K562 (cell line): Measurements from ENCODE around the gene ATP6V0D1. TPM values are rescaled to one million over a fixed set of nuclear protein-coding genes. Genes with fewer than 3 reads are reported as not detected.
A peak's percentile ranks its signal among the peaks of the same experiment; 100 is the strongest.

Experiments used
- ATAC-seq: fragments of 200-7000 bp; cut with Tn5 transposase; 3 replicates; pipeline ENCODE4 v1.9.1; 2020; ENCODE audit warnings: moderate library complexity
- BruUV-seq: library from RNA; stranded (reverse); fragments of 400-500 nt; replicated peaks from 2 replicates; lab custom pipeline; 2021; lab: Mats Ljungman, UMichigan
- CTCF ChIA-PET: fragments of 300-600 bp; formaldehyde crosslinking; extraction: SDS; loops from one replicate; lab custom pipeline; 2021; ENCODE audit warnings: low intra/inter-chr PET ratio; lab: Yijun Ruan, JAX
- POLR2A ChIA-PET: fragments of 300-600, 350-650 bp; sonication (Branson Sonifier 250); formaldehyde crosslinking; extraction: SDS; loops from one replicate; lab custom pipeline; 2021; ENCODE audit warnings: antibody characterized with exemption, inconsistent platforms; lab: Yijun Ruan, JAX
- DNase-seq, 4 experiments: peaks; one replicate each; pipeline versions ENCODE4 v3.0.0 to v3.0.0-alpha.2; 2011 to 2018; ENCODE audit warnings: low spot score in 3 of 4, mixed read lengths in 3 of 4; ENCODE audit errors: extremely low read depth in 1 of 4
- FAIRE-seq: peaks from 2 replicates; lab custom pipeline; 2011; peaks lifted over from hg19 to GRCh38; lab: Jason Lieb, UNC
- H2AFZ ChIP-seq: 2 replicates; pipeline ENCODE4 v1.6.0; 2011; ENCODE audit warnings: low read depth, low read length, control low read depth, inconsistent platforms
- H3K27ac ChIP-seq: fragments of 200-600 bp; 3 replicates; pipeline ENCODE4 v1.8.0; 2011; ENCODE audit warnings: low read depth, mild to moderate bottlenecking, control low read depth, inconsistent platforms, low read length, moderate library complexity, mixed read lengths; ENCODE audit errors: extremely low read depth
- H3K27me3 ChIP-seq, 2 experiments: fragments of 300-600 bp in 1 of 2; 2 replicates in 1 of 2; 3 replicates in 1 of 2; pipeline versions ENCODE4 v1.6.0 to v1.8.0; 2011; ENCODE audit warnings: inconsistent platforms in 2 of 2, low read length in 2 of 2, mild to moderate bottlenecking in 1 of 2, mixed read lengths in 1 of 2, moderate library complexity in 1 of 2; ENCODE audit not compliant: control insufficient read depth in 2 of 2, insufficient read depth in 2 of 2
- H3K36me3 ChIP-seq: fragments of 300-600 bp; 3 replicates; pipeline ENCODE4 v1.8.0; 2011; ENCODE audit warnings: mild to moderate bottlenecking, low read length, inconsistent platforms; ENCODE audit not compliant: control insufficient read depth, insufficient read depth
- H3K4me1 ChIP-seq, 2 experiments: fragments of 200-600 bp in 1 of 2; replicated peaks in 1 of 2; 2 replicates in 1 of 2; 3 replicates in 1 of 2; pipeline versions ENCODE4 v1.5.1 to v1.8.0; 2011; ENCODE audit warnings: inconsistent platforms in 2 of 2, low read length in 2 of 2, mild to moderate bottlenecking in 1 of 2, mixed read lengths in 1 of 2, moderate library complexity in 1 of 2; ENCODE audit not compliant: control insufficient read depth in 2 of 2, insufficient read depth in 2 of 2
- H3K4me2 ChIP-seq: 2 replicates; pipeline ENCODE4 v1.6.1; 2011; ENCODE audit warnings: low read length, control low read depth, inconsistent platforms, mixed read lengths; ENCODE audit not compliant: insufficient read depth
- H3K4me3 ChIP-seq: fragments of 200-600 bp; sonication (generic), shearing (Covaris generic); 2 replicates; pipeline ENCODE4 v1.5.1; 2016; ENCODE audit warnings: control low read depth, inconsistent platforms
- H3K79me2 ChIP-seq: fragments of 200-600 bp; 3 replicates; pipeline ENCODE4 v1.8.0; 2011; ENCODE audit warnings: low read length, inconsistent platforms; ENCODE audit not compliant: control insufficient read depth, insufficient read depth
- H3K9ac ChIP-seq, 2 experiments: 2 replicates each; pipeline versions ENCODE4 v1.6.0 to v1.6.1; 2011; ENCODE audit warnings: low read depth in 2 of 2, low read length in 2 of 2, control low read depth in 1 of 2, inconsistent platforms in 1 of 2, mild to moderate bottlenecking in 1 of 2, mixed read lengths in 1 of 2; ENCODE audit not compliant: insufficient read depth in 1 of 2
- H3K9me1 ChIP-seq: one replicate; pipeline ENCODE4 v1.6.0; 2011; ENCODE audit warnings: inconsistent platforms, mild to moderate bottlenecking, low read length, moderate library complexity; ENCODE audit not compliant: control insufficient read depth, insufficient read depth
- H3K9me3 ChIP-seq: replicated peaks from 2 replicates; pipeline ENCODE4 v1.5.1; 2011; ENCODE audit warnings: low read depth, low read length, inconsistent platforms; ENCODE audit not compliant: control insufficient read depth, insufficient read depth
- H4K20me1 ChIP-seq: replicated peaks from 2 replicates; pipeline ENCODE4 v1.6.1; 2011; ENCODE audit warnings: low read length, inconsistent platforms, mixed read lengths; ENCODE audit not compliant: control insufficient read depth, insufficient read depth
- CSDE1 ChIP-seq, 2 experiments: fragments of 450-650 bp; IDR thresholded peaks; 2 replicates each; pipeline ENCODE4 v1.6.1; 2016; ENCODE audit warnings: mild to moderate bottlenecking in 1 of 2
- HCFC1 ChIP-seq: IDR thresholded peaks from 2 replicates; pipeline ENCODE4 v1.6.1; 2012; ENCODE audit warnings: low read depth, low read length, improper control_type of control experiment
- KDM4B ChIP-seq, 2 experiments: fragments of 450-650 bp in 1 of 2; sonication (generic) in 1 of 2; IDR thresholded peaks; 2 replicates each; pipeline ENCODE4 v1.6.1; 2016 to 2017; ENCODE audit warnings: borderline replicate concordance in 2 of 2, antibody characterized with exemption in 1 of 2, low read depth in 1 of 2, mild to moderate bottlenecking in 1 of 2
- MYBL2 ChIP-seq, 2 experiments: fragments of 450-650 bp in 1 of 2; sonication (generic) in 1 of 2; formaldehyde crosslinking in 1 of 2; IDR thresholded peaks; 2 replicates each; pipeline versions ENCODE4 v1.6.1 to v1.8.1; 2017 to 2022; ENCODE audit warnings: borderline replicate concordance in 1 of 2, inconsistent platforms in 1 of 2, low read depth in 1 of 2, mild to moderate bottlenecking in 1 of 2, missing genetic modification reagents in 1 of 2, moderate library complexity in 1 of 2
- MYNN ChIP-seq, 2 experiments: sonication (generic); formaldehyde crosslinking in 1 of 2; IDR thresholded peaks; 2 replicates each; pipeline versions ENCODE4 v1.5.0 to v1.6.1; 2016 to 2020; ENCODE audit warnings: antibody characterized with exemption in 1 of 2, missing genetic modification reagents in 1 of 2
- RBM39 ChIP-seq: fragments of 200-400 bp; formaldehyde crosslinking; optimal IDR thresholded peaks from 2 replicates; pipeline ENCODE3; 2018; ENCODE audit warnings: low read depth, low read length
- TBL1XR1 ChIP-seq, 2 experiments: IDR thresholded peaks; 2 replicates each; pipeline ENCODE4 v1.6.1; 2012; ENCODE audit warnings: improper control_type of control experiment in 2 of 2, low read length in 2 of 2, mild to moderate bottlenecking in 1 of 2
- TCFL5 ChIP-seq: fragments of 250-450 bp; sonication (Bioruptor Pico); conservative IDR thresholded peaks from 2 replicates; pipeline ENCODE4 v1.6.1; 2021; ENCODE audit warnings: mild to moderate bottlenecking, moderate library complexity, matching md5 sums
- TSC22D4 ChIP-seq: fragments of 450-650 bp; IDR thresholded peaks from 2 replicates; pipeline ENCODE4 v1.6.1; 2016; ENCODE audit warnings: missing genetic modification characterization, missing biosample characterization, control low read depth
- ZNF12 ChIP-seq: sonication (generic); formaldehyde crosslinking; IDR thresholded peaks from 2 replicates; pipeline ENCODE4 v1.4.0; 2020; ENCODE audit warnings: mild to moderate bottlenecking, missing genetic modification reagents
- ZNF197 ChIP-seq: fragments of 200-800 bp; sonication (Bioruptor generic); IDR thresholded peaks from 2 replicates; pipeline ENCODE4 v1.6.1; 2016; ENCODE audit warnings: low read depth, missing genetic modification characterization, missing compliant biosample characterization
- ZNF398 ChIP-seq: fragments of 250-450 bp; sonication (Bioruptor Pico); IDR thresholded peaks from 2 replicates; pipeline ENCODE4 v1.8.0; 2021; ENCODE audit warnings: moderate library complexity, mild to moderate bottlenecking, inconsistent platforms
- ZNF583 ChIP-seq: fragments of 250-450 bp; sonication (Bioruptor Pico); IDR thresholded peaks from 2 replicates; pipeline ENCODE4 v1.4.0; 2020
- ZNF586 ChIP-seq: fragments of 450-650 bp; formaldehyde crosslinking; conservative IDR thresholded peaks from 2 replicates; pipeline ENCODE4 v1.4.0; 2020; ENCODE audit warnings: mild to moderate bottlenecking, moderate library complexity
- WGBS: fragments of 100-300 bp; shearing (Covaris generic); methylation state at CpG from one replicate; pipeline ENCODE4 v1.1.6; 2016; ENCODE audit warnings: low coverage, mixed read lengths; ENCODE audit not compliant: insufficient coverage; ENCODE audit errors: missing lambda C conversion rate; 5-methylcytosine and 5-hydroxymethylcytosine counted together
- in situ Hi-C: fragments of 300-500 bp; cut with MboI; formaldehyde crosslinking; loops from 4 replicates; pipeline ENCODE4 v1.15.0; 2018; ENCODE audit warnings: inconsistent platforms, mixed read lengths
- intact Hi-C: fragments of 100-400 bp; cut with micrococcal nuclease; formaldehyde crosslinking; loops from 2 replicates; pipeline ENCODE4 v1.14.2; 2022
- polyA plus RNA-seq, 8 experiments: library from polyadenylated mRNA; depleted of rRNA in 4 of 8; stranded (reverse) in 5 of 8; unstranded in 3 of 8; fragments of >200 nt; fragmentation: Nextera tagmentation in 2 of 8; fragmentation: Illumina TruSeq in 1 of 8; extraction: Ambion mirVana in 2 of 8; extraction: Trizol in 1 of 8; gene quantifications; 2 replicates each; pipeline versions ENCODE4 v1.2.1 to v1.2.3, GENCODE V29; 2011 to 2014; ENCODE audit warnings: inconsistent platforms in 1 of 8, missing spikeins in 1 of 8
- total RNA-seq, 7 experiments: library from RNA; depleted of rRNA in 6 of 7; stranded (reverse); fragments of >200 nt in 6 of 7; fragmentation: Illumina TruSeq in 2 of 7; extraction: Trizol in 2 of 7; gene quantifications; 2 replicates each; pipeline versions ENCODE4 v1.2.1 to v1.2.3, GENCODE V29; 2011 to 2021; ENCODE audit warnings: low replicate concordance in 1 of 7
- TF ChIP-seq, protein P1 (sequence below): sonication (generic); formaldehyde crosslinking; IDR thresholded peaks from 2 replicates; pipeline ENCODE4 v1.8.0; 2023; ENCODE audit warnings: mild to moderate bottlenecking, missing genetic modification reagents

The ATP6V0D1 gene
- total and polyA plus RNA-seq, 9 of the 15 experiments (the other 6 are each of a cell fraction or from before 2014, with no cell fraction given), result 23.2 to 69.7 (median 45.6) TPM

GRCh38 chr16:67460961-67461360 lies 20.0 kb downstream of the ATP6V0D1 start:
- H3K36me3 ChIP-seq, result peaks cover 36% of the 10 kb centered on the region; the same call in 2 of the 3 replicates
- intact Hi-C loops, result loop anchor here (10.0 kb wide), 1 partner anchor 506 kb away; no protein-coding TSS in a partner anchor

More at GRCh38 chr16:67460961-67461360, 20.0 kb downstream of the ATP6V0D1 start:
- H3K79me2 ChIP-seq, result peaks cover 48% of the 10 kb centered on the region
- ChIA-PET CTCF (no interaction called here), POLR2A (interaction anchor here (0.6 to 1.5 kb wide), 4 partner anchors 9 to 275 kb away, joined by 3 to 6 read pairs (median 4); no protein-coding TSS in a partner anchor)
- H3K4me3 ChIP-seq, result no peak overlapping the region
- TF ChIP-seq ZNF12 (no peak), TBL1XR1 (IDR thresholded peaks at IDR 0.05; ENCODE audit: low read length in 2 of 2) (no peak), MYNN (IDR thresholded peaks at IDR 0.05) (no peak), MYNN (CRISPR knock-in tag; IDR thresholded peaks at IDR 0.05) (no peak), CSDE1 (IDR thresholded peaks at IDR 0.05) (no peak), ZNF583 (CRISPR knock-in tag) (no peak), KDM4B (IDR thresholded peaks at IDR 0.05; ENCODE audit: borderline replicate concordance in 2 of 2, low read depth in 1 of 2) (no peak), TCFL5 (no peak), RBM39 (no peak), MYBL2 (IDR thresholded peaks at IDR 0.05; ENCODE audit: low read depth) (no peak), MYBL2 (CRISPR knock-in tag; IDR thresholded peaks at IDR 0.05; ENCODE audit: borderline replicate concordance) (no peak), ZNF586 (CRISPR knock-in tag) (no peak), TSC22D4 (no peak), ZNF398 (no peak), HCFC1 (no peak), ZNF197 (CRISPR knock-in tag) (no peak)
- TF ChIP-seq, protein P1, sequence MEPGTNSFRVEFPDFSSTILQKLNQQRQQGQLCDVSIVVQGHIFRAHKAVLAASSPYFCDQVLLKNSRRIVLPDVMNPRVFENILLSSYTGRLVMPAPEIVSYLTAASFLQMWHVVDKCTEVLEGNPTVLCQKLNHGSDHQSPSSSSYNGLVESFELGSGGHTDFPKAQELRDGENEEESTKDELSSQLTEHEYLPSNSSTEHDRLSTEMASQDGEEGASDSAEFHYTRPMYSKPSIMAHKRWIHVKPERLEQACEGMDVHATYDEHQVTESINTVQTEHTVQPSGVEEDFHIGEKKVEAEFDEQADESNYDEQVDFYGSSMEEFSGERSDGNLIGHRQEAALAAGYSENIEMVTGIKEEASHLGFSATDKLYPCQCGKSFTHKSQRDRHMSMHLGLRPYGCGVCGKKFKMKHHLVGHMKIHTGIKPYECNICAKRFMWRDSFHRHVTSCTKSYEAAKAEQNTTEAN, result no peak
- ATAC-seq (no peak), DNase-seq (no peak), FAIRE-seq (no peak)
- H3K4me1 ChIP-seq, result peaks cover 30 to 48% of the 10 kb centered on the region in 2 experiments
- H3K9me3 ChIP-seq, result no peaks in the 10 kb centered on the region
- WGBS, result 61% methylated on average over 2 of the region's 2 CpGs
- H4K20me1 ChIP-seq, result peaks cover 58% of the 10 kb centered on the region
- H3K9me1 ChIP-seq, result peaks cover 24% of the 10 kb centered on the region
- no peaks in the 10 kb centered on the region for H3K27me3 ChIP-seq
- H3K9ac ChIP-seq, result peak overlapping the region in 1 of 2 experiments; percentile 28; a peak in 1 of 4 replicates
- in situ Hi-C loops, result no loop called here
- H2AFZ ChIP-seq, result no peak overlapping the region
- 0 out of 2 replicates have a peak overlapping the region, but pooled peaks have one; percentile 43 for H3K4me2 ChIP-seq
- no peak overlapping the region for H3K27ac ChIP-seq
- BruUV-seq, result no TSS peak
